HCT116 (cell line): ENCODE data around the gene RETREG1. TPM values are rescaled to one million over a fixed set of nuclear protein-coding genes. Genes with fewer than 3 reads are reported as not detected.

ENCODE experiments used
- ATAC-seq: fragments of 200-7000 bp; cut with Tn5 transposase; 2 replicates; pipeline ENCODE4 v1.9.1; 2020; ENCODE audit warnings: mild to moderate bottlenecking, moderate library complexity
- BruUV-seq: library from RNA; stranded (reverse); fragments of 400-500 nt; replicated peaks from 2 replicates; lab custom pipeline; 2021; lab: Mats Ljungman, UMichigan
- CTCF ChIA-PET: fragments of 300-600 bp; sonication (Branson Sonifier 250); formaldehyde crosslinking; loops from one replicate; lab custom pipeline; 2021; ENCODE audit warnings: antibody characterized with exemption; lab: Charles Lee
- POLR2A ChIA-PET: fragments of 300-600, 350-600 bp; sonication (Branson Sonifier 250); formaldehyde crosslinking; loops from one replicate; lab custom pipeline; 2021; ENCODE audit warnings: antibody characterized with exemption; lab: Charles Lee
- RAD21 ChIA-PET, 2 experiments: fragments of 300-600 bp; sonication (Branson Sonifier 250); formaldehyde crosslinking; loops; one replicate each; lab custom pipeline; 2023; ENCODE audit warnings: low total read pairs in 2 of 2; ENCODE audit not compliant: uncharacterized antibody in 2 of 2, unreplicated experiment in 2 of 2, low non-redundant PET in 1 of 2; lab: Charles Lee
- DNase-seq: peaks from one replicate; pipeline ENCODE4 v3.0.0-alpha.2; 2010; ENCODE audit warnings: low read depth, low spot score
- H2AFZ ChIP-seq: fragments of 200-600 bp; shearing (Covaris generic), sonication (generic); 2 replicates; pipeline ENCODE4 v1.6.1; 2017; ENCODE audit warnings: low read depth, mixed run types, mixed read lengths, antibody characterized with exemption, low read length; ENCODE audit not compliant: poor library complexity, severe bottlenecking
- H3K27ac ChIP-seq: 2 replicates; pipeline ENCODE4 v1.5.1; 2012; ENCODE audit warnings: low read depth, low read length
- H3K27me3 ChIP-seq: fragments of 200-600 bp; sonication (generic); 2 replicates; pipeline ENCODE4 v1.6.1; 2016; ENCODE audit warnings: mixed run types, low read length, mixed read lengths; ENCODE audit not compliant: insufficient read depth
- H3K36me3 ChIP-seq, 2 experiments: fragments of 200-500 bp in 1 of 2; fragments of 200-600 bp in 1 of 2; sonication (Bioruptor generic) in 1 of 2; sonication (generic) in 1 of 2; 2 replicates each; pipeline versions ENCODE4 v1.5.1 to v1.6.1; 2014 to 2016; ENCODE audit warnings: low read length in 2 of 2, inconsistent platforms in 1 of 2, mixed read lengths in 1 of 2, mixed run types in 1 of 2; ENCODE audit not compliant: insufficient read depth in 2 of 2, control insufficient read depth in 1 of 2
- H3K4me1 ChIP-seq, 2 experiments: fragments of 200-600 bp in 1 of 2; sonication (generic) in 1 of 2; 2 replicates each; pipeline versions ENCODE4 v1.5.1 to v1.6.1; 2012 to 2017; ENCODE audit warnings: low read length in 2 of 2, inconsistent platforms in 1 of 2, mild to moderate bottlenecking in 1 of 2, mixed read lengths in 1 of 2, mixed run types in 1 of 2, moderate library complexity in 1 of 2; ENCODE audit not compliant: insufficient read depth in 2 of 2, control insufficient read depth in 1 of 2
- H3K4me2 ChIP-seq: fragments of 200-600 bp; sonication (generic); 2 replicates; pipeline ENCODE4 v1.6.1; 2017; ENCODE audit warnings: mixed run types, low read length, mixed read lengths
- H3K4me3 ChIP-seq, 2 experiments: fragments of 200-600 bp in 1 of 2; sonication (generic) in 1 of 2; replicated peaks in 1 of 2; 2 replicates each; pipeline ENCODE4 v1.5.1; 2011 to 2016; ENCODE audit warnings: low read length in 2 of 2, control low read depth in 1 of 2, low read depth in 1 of 2, mild to moderate bottlenecking in 1 of 2, mixed read lengths in 1 of 2, mixed run types in 1 of 2
- H3K79me2 ChIP-seq: fragments of 200-600 bp; sonication (generic); 2 replicates; pipeline ENCODE4 v1.6.1; 2017; ENCODE audit warnings: mild to moderate bottlenecking, mixed run types, low read length, moderate library complexity, mixed read lengths; ENCODE audit not compliant: insufficient read depth
- H3K9ac ChIP-seq: fragments of 200-600 bp; sonication (generic); 2 replicates; pipeline ENCODE4 v1.6.1; 2016; ENCODE audit warnings: low read length, mixed read lengths
- H3K9me2 ChIP-seq: fragments of 200-600 bp; sonication (generic), shearing (Covaris generic); 2 replicates; pipeline ENCODE4 v1.6.1; 2017; ENCODE audit warnings: mixed run types, mild to moderate bottlenecking, moderate library complexity; ENCODE audit not compliant: insufficient read depth
- H3K9me3 ChIP-seq, 2 experiments: fragments of 200-500 bp in 1 of 2; fragments of 200-600 bp in 1 of 2; sonication (Bioruptor generic) in 1 of 2; sonication (generic) in 1 of 2; 2 replicates each; pipeline ENCODE4 v1.6.1; 2014 to 2017; ENCODE audit warnings: low read length in 2 of 2, mixed read lengths in 2 of 2, inconsistent platforms in 1 of 2, low read depth in 1 of 2, mild to moderate bottlenecking in 1 of 2, mixed run types in 1 of 2, moderate library complexity in 1 of 2; ENCODE audit not compliant: control insufficient read depth in 1 of 2, insufficient read depth in 1 of 2
- H4K20me1 ChIP-seq: fragments of 200-600 bp; sonication (generic), shearing (Covaris generic); 2 replicates; pipeline ENCODE4 v1.6.1; 2017; ENCODE audit warnings: mixed run types, mild to moderate bottlenecking, moderate library complexity; ENCODE audit not compliant: insufficient read depth
- EGR1 ChIP-seq: IDR thresholded peaks from 2 replicates; pipeline ENCODE4 v1.6.1; 2012; ENCODE audit warnings: low read depth
- EZH2 ChIP-seq: fragments of 200-600 bp; sonication (generic); IDR thresholded peaks from 2 replicates; pipeline ENCODE4 v1.6.1; 2017; ENCODE audit warnings: antibody characterized with exemption, mixed run types
- EZH2phosphoT487 ChIP-seq: fragments of 200-600 bp; IDR thresholded peaks from 2 replicates; pipeline ENCODE4 v1.6.1; 2018; ENCODE audit warnings: antibody characterized with exemption, borderline replicate concordance
- JUND ChIP-seq: IDR thresholded peaks from 2 replicates; pipeline ENCODE4 v1.6.1; 2012
- POLR2A ChIP-seq: IDR thresholded peaks from 2 replicates; pipeline ENCODE4 v1.7.0; 2011; ENCODE audit warnings: borderline replicate concordance; ENCODE audit not compliant: insufficient read depth, insufficient read length; ENCODE audit errors: extremely low read depth
- POLR2AphosphoS5 ChIP-seq: IDR thresholded peaks from 2 replicates; pipeline ENCODE4 v1.6.1; 2011; ENCODE audit warnings: mild to moderate bottlenecking, low read depth, low read length, moderate library complexity
- YY1 ChIP-seq: IDR thresholded peaks from 2 replicates; pipeline ENCODE4 v1.6.1; 2011; ENCODE audit warnings: low read length, low read depth, moderate library complexity, mild to moderate bottlenecking; ENCODE audit not compliant: insufficient replicate concordance; ENCODE audit errors: extremely low read depth
- ZBTB33 ChIP-seq: IDR thresholded peaks from 2 replicates; pipeline ENCODE4 v1.6.1; 2011; ENCODE audit warnings: mild to moderate bottlenecking, low read length, moderate library complexity; ENCODE audit not compliant: insufficient replicate concordance; ENCODE audit errors: extremely low read depth
- ZFX ChIP-seq: fragments of 450-650 bp; IDR thresholded peaks from 2 replicates; pipeline ENCODE4 v1.6.1; 2017
- ZNF274 ChIP-seq: fragments of 200-500 bp; sonication (Bioruptor generic); IDR thresholded peaks from 2 replicates; pipeline ENCODE4 v1.6.1; 2014; ENCODE audit warnings: mild to moderate bottlenecking, low read depth, low read length, inconsistent platforms
- intact Hi-C: fragments of 100-400 bp; cut with micrococcal nuclease; formaldehyde crosslinking; loops from 2 replicates; pipeline ENCODE4 v1.10.0; 2022
- total RNA-seq: library from RNA; stranded (reverse); gene quantifications from one replicate; pipeline ENCODE4 v1.2.1, GENCODE V29; 2021; ENCODE audit not compliant: unreplicated experiment
- TF ChIP-seq, protein P1 (sequence below), 3 experiments: fragments of 200-600 bp in 1 of 3; sonication (generic) in 1 of 3; IDR thresholded peaks in 2 of 3; conservative IDR thresholded peaks in 1 of 3; 2 replicates each; pipeline ENCODE4 v1.5.1; 2012 to 2017; ENCODE audit warnings: low read depth in 2 of 3, low read length in 2 of 3, antibody characterized with exemption in 1 of 3, borderline replicate concordance in 1 of 3, control low read depth in 1 of 3, mild to moderate bottlenecking in 1 of 3, mixed read lengths in 1 of 3, mixed run types in 1 of 3, moderate library complexity in 1 of 3; ENCODE audit not compliant: insufficient read depth in 1 of 3
- TF ChIP-seq, protein P2 (sequence below): IDR thresholded peaks from 2 replicates; pipeline ENCODE4 v1.6.1; 2012

RETREG1 gene
- total RNA-seq, 1 experiment from 2014 or later = 6.0 TPM

- Histone ChIP-seq H3K4me2 (peak overlapping the region; percentile 51), H3K79me2 (no peaks in the 10 kb centered on the region), H3K27ac (no peak overlapping the region), H3K9me2 (no peaks in the 10 kb centered on the region), H3K9me3 (no peaks in the 10 kb centered on the region), H3K4me1 (peaks cover 2 to 6% of the 10 kb centered on the region in 2 experiments; a peak in 1 of 4 replicates), H2AFZ (peak overlapping the region; percentile 76), H4K20me1 (no peaks in the 10 kb centered on the region), H3K27me3 (no peaks in the 10 kb centered on the region), H3K4me3 (no peak overlapping the region), H3K9ac (no peak overlapping the region), H3K36me3 (no peaks in the 10 kb centered on the region)
- ChIA-PET RAD21 (no interaction called here), CTCF (interaction anchor here (1.1 to 2.6 kb wide), 6 partner anchors 29 to 65 kb away, joined by 3 to 20 read pairs (median 3); no protein-coding TSS in a partner anchor), POLR2A (no interaction called here)
- TF ChIP-seq ZBTB33 (no peak), EGR1 (no peak)
- DNase-seq (no peak), ATAC-seq (no peak)
- BruUV-seq = no TSS peak
- intact Hi-C loops = loop anchor here (1.0 to 5.0 kb wide), 2 partner anchors 60 to 653 kb away; no protein-coding TSS in a partner anchor
These were observed 67.1 kb downstream of the RETREG1 start for GRCh38 chr5:16549491-16550206.

GRCh38 chr5:16548812-16549211, 68.0 kb downstream of the RETREG1 start:
- Histone ChIP-seq H3K9me2 (no peaks in the 10 kb centered on the region), H4K20me1 (no peaks in the 10 kb centered on the region), H3K9me3 (no peaks in the 10 kb centered on the region), H3K27ac (no peak overlapping the region), H3K27me3 (no peaks in the 10 kb centered on the region), H3K79me2 (no peaks in the 10 kb centered on the region), H3K4me2 (no peak overlapping the region), H2AFZ (no peak overlapping the region), H3K4me3 (no peak overlapping the region), H3K4me1 (peaks cover 2 to 6% of the 10 kb centered on the region in 2 experiments; a peak in 1 of 4 replicates), H3K9ac (no peak overlapping the region), H3K36me3 (no peaks in the 10 kb centered on the region)
- intact Hi-C loops = no loop called here
- DNase-seq = no peak
- ChIA-PET POLR2A (no interaction called here), CTCF (interaction anchor here (1.7 to 2.6 kb wide), 2 partner anchors 30 to 59 kb away, joined by 3 to 20 read pairs; no protein-coding TSS in a partner anchor), RAD21 (no interaction called here)
- no peak for ATAC-seq
- TF ChIP-seq, protein P1, sequence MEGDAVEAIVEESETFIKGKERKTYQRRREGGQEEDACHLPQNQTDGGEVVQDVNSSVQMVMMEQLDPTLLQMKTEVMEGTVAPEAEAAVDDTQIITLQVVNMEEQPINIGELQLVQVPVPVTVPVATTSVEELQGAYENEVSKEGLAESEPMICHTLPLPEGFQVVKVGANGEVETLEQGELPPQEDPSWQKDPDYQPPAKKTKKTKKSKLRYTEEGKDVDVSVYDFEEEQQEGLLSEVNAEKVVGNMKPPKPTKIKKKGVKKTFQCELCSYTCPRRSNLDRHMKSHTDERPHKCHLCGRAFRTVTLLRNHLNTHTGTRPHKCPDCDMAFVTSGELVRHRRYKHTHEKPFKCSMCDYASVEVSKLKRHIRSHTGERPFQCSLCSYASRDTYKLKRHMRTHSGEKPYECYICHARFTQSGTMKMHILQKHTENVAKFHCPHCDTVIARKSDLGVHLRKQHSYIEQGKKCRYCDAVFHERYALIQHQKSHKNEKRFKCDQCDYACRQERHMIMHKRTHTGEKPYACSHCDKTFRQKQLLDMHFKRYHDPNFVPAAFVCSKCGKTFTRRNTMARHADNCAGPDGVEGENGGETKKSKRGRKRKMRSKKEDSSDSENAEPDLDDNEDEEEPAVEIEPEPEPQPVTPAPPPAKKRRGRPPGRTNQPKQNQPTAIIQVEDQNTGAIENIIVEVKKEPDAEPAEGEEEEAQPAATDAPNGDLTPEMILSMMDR (IDR thresholded peaks at IDR 0.05 in 2 of 3, conservative IDR thresholded peaks at IDR 0.05 in 1 of 3; ENCODE audit: borderline replicate concordance in 1 of 3, insufficient read depth in 1 of 3, low read depth in 2 of 3, low read length in 2 of 3) = no peak
- TF ChIP-seq EZH2phosphoT487 (no peak), ZNF274 (no peak), EZH2 (no peak), JUND (no peak), ZFX (no peak), POLR2A (no peak), POLR2AphosphoS5 (no peak), ZBTB33 (no peak), YY1 (no peak)
- TF ChIP-seq, protein P2, sequence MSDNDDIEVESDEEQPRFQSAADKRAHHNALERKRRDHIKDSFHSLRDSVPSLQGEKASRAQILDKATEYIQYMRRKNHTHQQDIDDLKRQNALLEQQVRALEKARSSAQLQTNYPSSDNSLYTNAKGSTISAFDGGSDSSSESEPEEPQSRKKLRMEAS = no peak
- no TSS peak for BruUV-seq
